ENCODE data around the gene ATP7B. TPM values are rescaled to one million over a fixed set of nuclear protein-coding genes. Genes with fewer than 3 reads are reported as not detected.

Gene ATP7B
- total RNA-seq, 1 experiment from 2014 or later = 11.6 TPM

- TF ChIP-seq PRDM15 (CRISPR knock-in tag; IDR thresholded peaks at IDR 0.05) = no peak
- no peak for TF ChIP-seq AR (CRISPR knock-in tag; IDR thresholded peaks at IDR 0.05)
- no peak for TF ChIP-seq TEAD1 (CRISPR knock-in tag; IDR thresholded peaks at IDR 0.05)
- TF ChIP-seq NFE2L1 (CRISPR knock-in tag; IDR thresholded peaks at IDR 0.05) = no peak
- TF ChIP-seq NFATC4 (CRISPR knock-in tag; IDR thresholded peaks at IDR 0.05) = no peak
These were observed 66.8 kb downstream of the ATP7B start (continued) for GRCh38 chr13:51944428-51944827.

GRCh38 chr13:51943721-51944120 lies 67.5 kb downstream of the ATP7B start:
- H3K4me1 Mint-ChIP-seq = no peaks in the 10 kb centered on the region
- TF ChIP-seq USF2 (CRISPR knock-in tag; IDR thresholded peaks at IDR 0.05) = no peak
- TF ChIP-seq EMX1 (CRISPR knock-in tag; IDR thresholded peaks at IDR 0.05) = no peak
- no peak for TF ChIP-seq KAT7 (CRISPR knock-in tag; IDR thresholded peaks at IDR 0.05; ENCODE audit: borderline replicate concordance)
- no peak for TF ChIP-seq ZNF281 (CRISPR knock-in tag; IDR thresholded peaks at IDR 0.05)
- TF ChIP-seq MXD4 (CRISPR knock-in tag; IDR thresholded peaks at IDR 0.05; ENCODE audit: borderline replicate concordance) = no peak
- TF ChIP-seq ATF2 (CRISPR knock-in tag; IDR thresholded peaks at IDR 0.05; ENCODE audit: borderline replicate concordance, low read depth) = no peak
- TF ChIP-seq AFF4 (CRISPR knock-in tag; IDR thresholded peaks at IDR 0.05; ENCODE audit: borderline replicate concordance) = no peak
- no peak for TF ChIP-seq ATF6 (CRISPR knock-in tag; IDR thresholded peaks at IDR 0.05)
- no peak for TF ChIP-seq CTCF (IDR thresholded peaks at IDR 0.05)
- no peak overlapping the region for H3K27ac Mint-ChIP-seq
- DNase-seq (ENCODE audit: low spot score) = no peak
- H3K27me3 Mint-ChIP-seq (ENCODE audit: low read depth) = no peaks in the 10 kb centered on the region
- ChIA-PET CTCF (interaction anchor here (1.1 kb wide), 1 partner anchor 8 kb away, joined by 3 read pairs; no protein-coding TSS in a partner anchor), POLR2A (no interaction called here)
- no peak overlapping the region for H3K4me3 Mint-ChIP-seq
- no peaks in the 10 kb centered on the region for H3K9me3 Mint-ChIP-seq
- H3K36me3 Mint-ChIP-seq = no peaks in the 10 kb centered on the region
- no peak for ATAC-seq
